Stimulated activated CD8-positive, alpha-beta memory T cell treated with anti-CD3 and anti-CD28 coated beads, Interleukin-4, amount 100 ng/mL, for 24 hours (primary cell): ENCODE results near the gene EGR4.

Experiments
- DNase-seq: peaks from one replicate; pipeline ENCODE4 v3.0.0-alpha.2; 2020; ENCODE audit warnings: low read depth

The EGR4 gene

GRCh38 chr2:73249636-73250035, 43.7 kb downstream of the EGR4 start:
- no peak for DNase-seq

GRCh38 chr2:73246850-73247249, 46.5 kb downstream of the EGR4 start:
- no peak for DNase-seq

GRCh38 chr2:73244580-73244979, 48.8 kb downstream of the EGR4 start:
- DNase-seq = no peak

GRCh38 chr2:73243884-73244570, 49.3 kb downstream of the EGR4 start:
- DNase-seq = no peak
